SK-N-MC (cell line): Measurements from ENCODE around the gene TMEM184B.

Experiments
- DNase-seq: peaks from one replicate; pipeline ENCODE4 v3.0.0-alpha.2; 2011; ENCODE audit warnings: low read depth, low spot score
- H3K27ac ChIP-seq: fragments of 200-600 bp; sonication (generic); 2 replicates; pipeline ENCODE4 v1.5.1; 2016; ENCODE audit warnings: mixed run types
- H3K36me3 ChIP-seq: fragments of 200-600 bp; sonication (generic); 2 replicates; pipeline ENCODE4 v1.6.1; 2017; ENCODE audit warnings: antibody characterized with exemption, low read length, mixed read lengths; ENCODE audit not compliant: insufficient read depth
- H3K4me3 ChIP-seq: fragments of 200-600 bp; sonication (generic); 2 replicates; pipeline ENCODE4 v1.5.1; 2016
- H3K9ac ChIP-seq: fragments of 200-600 bp; sonication (generic); 2 replicates; pipeline ENCODE4 v1.8.0; 2017; ENCODE audit warnings: mixed run types, mixed read lengths; ENCODE audit not compliant: insufficient read length
- H3K9me3 ChIP-seq: fragments of 200-600 bp; sonication (generic); 2 replicates; pipeline ENCODE4 v1.6.1; 2017; ENCODE audit warnings: low read depth, mild to moderate bottlenecking, antibody characterized with exemption, low read length, moderate library complexity, mixed read lengths
- EZH2 ChIP-seq: fragments of 200-600 bp; sonication (generic); IDR thresholded peaks from one replicate; pipeline ENCODE4 v1.6.1; 2017; ENCODE audit warnings: antibody characterized with exemption
- FOXP2 ChIP-seq: optimal IDR thresholded peaks from 2 replicates; pipeline ENCODE3; 2011; ENCODE audit warnings: mild to moderate bottlenecking, moderate library complexity; ENCODE audit not compliant: insufficient read depth; ENCODE audit errors: extremely low read length, control extremely low read depth
- POLR2AphosphoS5 ChIP-seq: IDR thresholded peaks from 2 replicates; pipeline ENCODE4 v1.6.1; 2012; ENCODE audit warnings: mild to moderate bottlenecking, low read depth, low read length, borderline replicate concordance

TMEM184B gene

DNA sequence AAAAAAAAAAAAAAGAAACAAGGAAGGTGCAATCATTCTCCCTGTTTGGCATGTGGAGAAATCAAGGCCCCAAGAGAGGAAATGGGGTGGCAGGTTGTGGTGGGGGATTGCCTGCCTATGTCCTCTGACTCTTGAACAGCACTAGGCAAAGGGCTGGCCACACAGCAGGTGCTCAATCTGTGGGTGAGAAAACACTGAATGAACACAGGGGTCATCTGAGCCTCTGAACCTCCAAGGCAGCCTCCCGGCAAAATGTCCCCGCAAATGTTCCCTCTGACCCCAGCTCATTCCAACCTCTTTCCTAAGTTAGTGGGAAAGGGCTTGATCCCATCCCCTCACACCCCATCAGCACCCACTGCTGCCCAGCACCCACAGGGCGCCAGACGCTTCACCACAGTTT, 95.8 kb downstream of the TMEM184B start:
- Histone ChIP-seq H3K36me3 (no peaks in the 10 kb centered on the region), H3K4me3 (no peak overlapping the region), H3K9ac (no peak overlapping the region), H3K9me3 (no peaks in the 10 kb centered on the region), H3K27ac (no peak overlapping the region)
- TF ChIP-seq EZH2, result no peak
- TF ChIP-seq POLR2AphosphoS5, result no peak
- no peak for TF ChIP-seq FOXP2
- no peak for DNase-seq

DNA sequence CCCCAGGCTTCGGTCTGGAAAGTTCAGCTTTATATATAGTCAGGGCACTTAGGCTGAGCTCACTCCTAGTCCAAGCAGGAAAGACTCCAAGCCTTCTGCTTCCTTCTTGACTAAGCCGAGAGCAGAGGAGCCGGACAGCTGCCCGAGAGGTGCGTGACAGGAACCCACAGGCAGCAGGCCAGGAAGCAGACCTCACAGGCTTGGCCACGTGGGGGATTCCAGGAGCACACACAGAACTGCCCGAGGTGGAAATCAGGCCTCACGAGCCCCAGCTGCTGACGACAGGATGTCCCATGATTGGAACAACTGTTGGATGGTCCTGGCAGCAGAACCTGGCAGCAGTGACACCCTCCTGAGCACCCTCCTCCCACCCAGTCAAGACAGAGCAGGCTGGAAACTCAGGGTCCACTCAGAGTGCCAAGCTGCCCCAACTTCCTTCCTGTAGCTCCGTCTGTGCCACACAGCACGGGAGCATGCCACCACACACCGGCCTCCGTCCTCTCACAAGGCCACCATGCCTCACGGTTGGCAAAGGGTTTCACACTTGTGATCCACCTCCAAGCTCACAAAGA, 96.6 kb downstream of the TMEM184B start:
- TF ChIP-seq FOXP2, result no peak
- TF ChIP-seq EZH2, result no peak
- no peak for TF ChIP-seq POLR2AphosphoS5
- H3K4me3 ChIP-seq, result no peak overlapping the region
- H3K9ac ChIP-seq, result no peak overlapping the region
- no peaks in the 10 kb centered on the region for H3K9me3 ChIP-seq
- no peak for DNase-seq
- no peaks in the 10 kb centered on the region for H3K36me3 ChIP-seq
- H3K27ac ChIP-seq, result no peak overlapping the region

DNA sequence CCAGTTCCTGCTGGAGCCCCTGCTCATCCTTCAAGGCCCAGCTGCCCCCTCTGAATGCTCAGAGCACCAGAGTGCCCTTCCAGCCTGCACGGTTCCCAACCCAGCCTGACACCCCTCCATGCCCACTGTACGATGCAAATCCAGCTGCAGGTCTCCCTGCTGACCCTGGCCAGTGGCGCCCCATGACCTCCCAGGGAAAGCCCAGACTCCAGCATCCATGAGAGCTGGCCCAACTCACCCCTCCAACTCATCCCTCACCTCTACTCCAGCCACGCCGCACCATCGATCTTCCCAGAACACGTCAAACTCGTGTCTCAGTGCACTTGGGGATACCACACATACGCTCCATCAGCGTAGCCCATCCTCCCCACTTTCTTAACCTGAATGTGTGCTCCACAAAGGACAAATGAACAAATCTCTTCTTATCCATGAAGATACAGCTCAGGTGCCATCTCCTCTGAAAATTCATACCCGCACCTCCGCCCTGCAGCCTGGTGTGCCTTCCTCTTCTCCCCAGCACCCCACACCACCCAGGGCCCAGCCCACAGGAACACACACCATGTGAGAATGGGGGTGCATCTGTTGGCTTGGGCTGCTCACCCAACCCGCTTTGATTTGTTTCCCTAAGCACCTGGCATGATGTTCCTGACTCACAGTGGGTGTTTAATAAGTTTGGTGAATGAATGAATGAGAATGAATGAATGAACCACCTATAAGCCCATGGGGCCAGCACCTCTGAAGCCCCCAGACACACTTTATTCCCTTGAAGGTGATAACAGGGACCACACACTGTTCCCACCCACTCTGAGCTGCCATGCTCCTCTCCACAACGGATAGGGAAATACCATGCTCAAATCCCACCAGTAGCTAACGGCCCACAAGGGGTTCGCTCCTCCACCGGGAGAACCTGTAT, 97.3 kb downstream of the TMEM184B start:
- TF ChIP-seq POLR2AphosphoS5 (no peak), EZH2 (no peak), FOXP2 (no peak)
- no peaks in the 10 kb centered on the region for H3K36me3 ChIP-seq
- DNase-seq, result no peak
- no peak overlapping the region for H3K9ac ChIP-seq
- H3K27ac ChIP-seq, result no peak overlapping the region
- H3K4me3 ChIP-seq, result no peak overlapping the region
- H3K9me3 ChIP-seq, result no peaks in the 10 kb centered on the region

DNA sequence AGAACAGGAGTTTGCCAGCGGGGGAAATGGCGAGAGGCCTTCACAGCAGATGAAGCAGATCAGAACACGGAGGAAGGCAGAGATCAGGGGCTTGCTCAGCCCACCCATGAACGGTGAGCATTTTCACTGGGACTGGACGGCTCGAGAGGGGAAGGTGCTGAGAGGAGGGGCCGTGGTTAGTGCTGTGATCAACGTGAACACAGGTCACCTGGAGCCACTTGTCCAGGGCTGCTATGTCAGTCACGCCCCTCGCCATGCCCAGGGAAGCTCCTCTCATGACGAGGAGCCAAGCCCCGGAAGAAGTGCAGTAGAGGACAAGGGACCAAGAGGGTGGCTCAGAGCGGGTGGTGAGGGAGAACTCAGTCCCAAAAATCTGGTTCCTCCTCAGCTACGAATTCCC, 98.2 kb downstream of the TMEM184B start:
- no peak for DNase-seq
- TF ChIP-seq EZH2 (no peak), FOXP2 (no peak), POLR2AphosphoS5 (no peak)
- no peak overlapping the region for H3K4me3 ChIP-seq
- no peak overlapping the region for H3K27ac ChIP-seq
- no peaks in the 10 kb centered on the region for H3K36me3 ChIP-seq
- no peak overlapping the region for H3K9ac ChIP-seq
- H3K9me3 ChIP-seq, result no peaks in the 10 kb centered on the region

DNA sequence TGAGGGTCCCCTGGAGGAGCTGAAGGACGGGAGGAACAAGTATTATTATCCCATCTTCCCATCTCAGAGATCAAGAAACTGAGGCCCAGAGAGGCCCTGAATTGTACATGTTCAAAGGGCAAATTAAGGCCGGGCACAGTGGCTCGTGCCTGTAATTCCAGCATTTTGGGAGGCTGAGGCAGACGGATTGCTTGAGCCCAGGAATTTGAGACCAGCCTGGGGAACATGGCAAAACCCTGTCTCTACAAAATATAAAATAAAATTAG, 99.2 kb downstream of the TMEM184B start:
- TF ChIP-seq POLR2AphosphoS5 (no peak), FOXP2 (no peak), EZH2 (no peak)

DNA sequence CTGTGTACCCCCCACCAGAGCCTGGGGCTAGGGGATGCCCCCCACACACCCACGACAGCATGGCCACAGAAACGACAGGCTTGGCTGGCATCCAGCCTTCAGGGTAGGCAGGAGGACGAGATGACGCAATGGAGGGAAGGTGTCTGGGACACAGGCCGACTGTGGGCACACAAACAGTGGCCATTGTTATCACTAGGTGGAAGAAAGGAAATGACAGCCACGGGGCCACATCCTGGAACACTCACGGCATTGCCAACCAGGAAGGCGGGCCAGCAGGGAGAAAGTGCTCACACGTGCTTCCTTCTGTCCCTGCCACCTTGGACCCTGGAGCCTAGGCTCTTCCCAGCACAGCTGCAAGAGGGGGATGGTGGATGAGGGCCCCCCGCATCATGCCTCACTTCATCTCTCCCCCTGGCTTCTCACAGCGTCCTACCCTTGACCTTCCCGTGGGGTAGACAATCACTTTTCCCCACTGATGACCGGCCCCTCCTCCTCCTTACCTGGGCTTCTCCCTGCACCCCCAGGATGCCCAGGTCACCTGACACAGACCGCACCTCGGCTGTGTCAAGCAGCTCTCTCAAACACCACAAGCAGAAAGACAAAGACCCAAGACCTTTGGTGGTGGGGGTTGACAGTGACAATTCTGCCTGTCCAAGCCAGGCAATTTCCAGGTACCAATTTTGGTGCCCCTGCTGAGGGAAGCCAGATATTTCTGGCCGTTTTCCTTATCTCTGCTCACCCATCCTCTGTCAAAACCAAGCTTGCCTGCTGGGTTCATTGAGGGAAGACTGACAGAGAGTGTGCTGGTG, 99.8 kb downstream of the TMEM184B start:
- TF ChIP-seq EZH2 (no peak), POLR2AphosphoS5 (no peak), FOXP2 (no peak)
- Histone ChIP-seq H3K4me3 (no peak overlapping the region), H3K36me3 (no peaks in the 10 kb centered on the region), H3K9me3 (no peaks in the 10 kb centered on the region), H3K9ac (no peak overlapping the region), H3K27ac (no peak overlapping the region)
- DNase-seq, result no peak

More for the DNA sequence above, 99.2 kb downstream of the TMEM184B start:
- Histone ChIP-seq H3K27ac (no peak overlapping the region), H3K4me3 (no peak overlapping the region), H3K9ac (no peak overlapping the region), H3K9me3 (no peaks in the 10 kb centered on the region), H3K36me3 (no peaks in the 10 kb centered on the region)
- no peak for DNase-seq

DNA sequence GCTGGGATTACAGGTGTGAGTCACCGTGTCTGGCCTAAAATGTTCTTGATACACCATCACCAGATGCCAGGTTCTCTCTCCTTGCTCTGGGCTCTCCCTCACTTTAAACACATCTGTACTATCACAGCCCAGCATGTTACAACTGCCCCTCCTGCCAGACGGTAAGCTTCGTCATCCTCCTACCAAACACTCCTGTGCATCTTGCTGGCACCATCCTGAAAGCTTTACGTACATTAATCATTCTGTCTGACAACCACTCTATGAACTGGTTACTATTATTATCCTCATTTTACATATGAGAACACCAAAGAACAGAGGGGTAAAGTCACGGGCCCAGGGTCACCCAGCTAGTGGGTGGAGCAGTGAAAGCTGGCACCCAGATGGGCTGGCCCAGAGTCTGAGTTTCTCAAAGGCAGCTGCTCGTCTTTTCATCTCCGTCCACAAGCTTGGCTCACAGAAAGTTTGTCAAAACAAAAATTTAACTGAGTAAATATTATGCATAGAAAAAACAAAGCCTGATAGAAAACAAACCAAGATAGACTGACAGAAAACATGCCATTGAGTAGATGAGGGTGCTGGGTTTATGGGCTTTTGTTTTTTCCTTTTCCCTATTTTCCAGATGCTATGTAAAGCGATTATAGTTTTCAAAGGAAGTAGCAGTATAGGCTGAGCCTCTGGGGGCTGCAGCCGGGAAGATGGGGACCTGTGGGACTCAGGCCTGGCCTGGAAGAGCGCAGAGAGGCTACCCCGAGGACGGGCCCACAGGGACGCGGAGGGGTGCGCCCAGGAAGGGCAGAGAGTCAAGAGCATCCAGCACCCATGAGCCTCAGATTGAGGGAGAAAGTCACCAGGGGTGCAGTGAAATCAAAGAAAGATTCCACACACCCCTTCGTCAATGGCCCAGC, 100.6 kb downstream of the TMEM184B start:
- TF ChIP-seq EZH2, result no peak
- no peak for TF ChIP-seq POLR2AphosphoS5
- Histone ChIP-seq H3K27ac (no peak overlapping the region), H3K4me3 (no peak overlapping the region), H3K36me3 (no peaks in the 10 kb centered on the region), H3K9me3 (no peaks in the 10 kb centered on the region), H3K9ac (no peak overlapping the region)
- no peak for DNase-seq

DNA sequence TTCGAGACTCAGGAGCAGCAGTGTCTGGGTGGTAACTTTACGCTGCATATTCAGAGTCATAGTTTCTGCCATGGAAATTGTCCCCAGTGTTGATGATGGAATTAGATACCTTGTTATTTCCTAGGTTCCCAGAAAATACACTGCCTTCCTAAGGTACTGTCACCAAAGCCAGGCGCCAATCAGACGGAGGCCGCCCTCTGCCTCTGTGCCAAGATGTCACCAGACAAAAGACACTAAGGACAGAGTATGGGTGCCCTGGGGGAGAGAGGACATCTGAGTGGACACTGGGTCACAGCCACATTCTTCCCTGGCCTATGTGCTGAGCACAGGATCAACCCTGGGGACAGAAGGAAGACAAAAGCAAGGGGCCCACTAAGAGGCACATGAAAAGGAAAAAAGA, 102.3 kb downstream of the TMEM184B start:
- H3K4me3 ChIP-seq, result no peak overlapping the region
- H3K36me3 ChIP-seq, result no peaks in the 10 kb centered on the region
- no peaks in the 10 kb centered on the region for H3K9me3 ChIP-seq
- H3K9ac ChIP-seq, result no peak overlapping the region
- no peak overlapping the region for H3K27ac ChIP-seq
- TF ChIP-seq EZH2 (no peak), FOXP2 (no peak), POLR2AphosphoS5 (no peak)
- no peak for DNase-seq
